ACHN (cell line): ENCODE results near the gene CHADL.
"Not testable (repeated sequence)": the region's sequence is repeated elsewhere in the genome, so short reads cannot be mapped to it uniquely, and the experiment has no call there.

ENCODE experiments used
- DNase-seq: peaks from one replicate; pipeline ENCODE4 v3.0.0-alpha.2; 2015
- in situ Hi-C: cut with HindIII; loops from 2 replicates; pipeline ENCODE4 v1.10.0; 2017; ENCODE audit warnings: low sequenced_read_pairs, low pct_ligation_motif_present, low pct_unique_long_range_greater_than_20kb

The CHADL gene

GRCh38 chr22:41203118-41203517 lies 37.6 kb downstream of the CHADL start:
- DNase-seq, result no peak
- in situ Hi-C loops, result no loop called here

- no peak for DNase-seq
Observed at GRCh38 chr22:41201141-41201540, 39.6 kb downstream of the CHADL start.

GRCh38 chr22:41198027-41198580 lies 42.6 kb downstream of the CHADL start:
- peak; percentile 39 for DNase-seq
- in situ Hi-C loops, result no loop called here

More at GRCh38 chr22:41201141-41201540, 39.6 kb downstream of the CHADL start:
- in situ Hi-C loops, result no loop called here

GRCh38 chr22:41197038-41197972 lies 43.4 kb downstream of the CHADL start:
- DNase-seq, result peak; percentile 69
- in situ Hi-C loops, result no loop called here

- in situ Hi-C loops, result no loop called here
- DNase-seq, result no peak
Observed at GRCh38 chr22:41193829-41194228, 46.9 kb downstream of the CHADL start.

GRCh38 chr22:41191467-41191866 lies 49.3 kb downstream of the CHADL start:
- DNase-seq, result no peak
- in situ Hi-C loops, result no loop called here

- in situ Hi-C loops, result no loop called here
- DNase-seq, result no peak
Observed at GRCh38 chr22:41184679-41185078, 56.1 kb downstream of the CHADL start.

- in situ Hi-C loops, result no loop called here
- peak; percentile 52 for DNase-seq
Observed at GRCh38 chr22:41181349-41182241, 59.1 kb downstream of the CHADL start.

- DNase-seq, result no peak
- in situ Hi-C loops, result no loop called here
Observed at GRCh38 chr22:41180926-41181325, 59.8 kb downstream of the CHADL start.

- in situ Hi-C loops, DNase-seq: not testable (repeated sequence)
Observed at GRCh38 chr22:41180362-41180761, 60.4 kb downstream of the CHADL start.
